Brain pericyte (primary cell): Measurements from ENCODE around the gene JADE3.

ENCODE experiments used
- DNase-seq: peaks from one replicate; pipeline ENCODE4 v3.0.0-alpha.2; 2012; ENCODE audit warnings: low read depth, low spot score

The JADE3 gene

DNA sequence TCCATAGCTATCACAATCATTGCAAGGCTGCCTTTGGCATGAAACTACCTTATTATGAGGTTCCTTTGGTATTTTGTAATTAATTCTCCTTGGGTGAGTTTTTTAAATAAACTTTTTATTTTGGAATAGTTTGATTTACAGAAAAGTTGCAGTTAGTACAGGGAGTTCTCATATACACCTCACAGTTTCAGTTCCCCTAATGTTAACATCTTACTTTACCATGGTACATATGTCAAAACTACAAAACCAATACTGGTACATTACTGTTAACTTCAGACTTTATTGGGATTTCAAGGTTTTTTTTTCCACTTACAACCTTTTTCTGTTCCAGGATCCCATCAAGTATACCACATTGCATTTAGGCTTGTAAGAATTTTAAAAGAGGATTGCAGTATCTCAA lies 114.0 kb downstream of the JADE3 start:
- DNase-seq, result no peak

GRCh38 chrX:47030339-47030738 lies 118.1 kb downstream of the JADE3 start:
- peak; percentile 6 for DNase-seq

DNA sequence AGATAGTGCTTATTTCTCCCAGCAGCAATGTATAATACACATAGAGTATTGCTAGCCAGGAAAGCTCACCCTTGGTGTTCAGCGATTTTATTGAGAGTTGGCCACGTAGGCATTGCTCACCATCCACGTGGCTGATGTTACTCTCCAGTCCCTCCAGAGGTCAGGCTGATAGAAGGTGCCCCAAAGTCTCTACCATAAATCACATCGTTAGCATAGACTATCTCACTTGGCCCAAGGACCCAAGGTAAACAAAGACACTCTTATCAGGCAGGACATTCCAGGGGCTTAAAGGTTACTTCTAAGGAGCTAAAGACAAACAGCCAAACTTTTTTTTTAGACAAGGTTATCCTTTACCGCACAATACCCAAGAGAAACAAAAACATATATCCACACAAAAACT lies 135.8 kb downstream of the JADE3 start:
- DNase-seq, result no peak

GRCh38 chrX:47059142-47059874 lies 147.1 kb downstream of the JADE3 start:
- DNase-seq, result no peak

GRCh38 chrX:47060708-47061107 lies 148.5 kb downstream of the JADE3 start:
- no peak for DNase-seq

- DNase-seq, result no peak
These were observed 149.2 kb downstream of the JADE3 start for GRCh38 chrX:47061238-47061919.

DNA sequence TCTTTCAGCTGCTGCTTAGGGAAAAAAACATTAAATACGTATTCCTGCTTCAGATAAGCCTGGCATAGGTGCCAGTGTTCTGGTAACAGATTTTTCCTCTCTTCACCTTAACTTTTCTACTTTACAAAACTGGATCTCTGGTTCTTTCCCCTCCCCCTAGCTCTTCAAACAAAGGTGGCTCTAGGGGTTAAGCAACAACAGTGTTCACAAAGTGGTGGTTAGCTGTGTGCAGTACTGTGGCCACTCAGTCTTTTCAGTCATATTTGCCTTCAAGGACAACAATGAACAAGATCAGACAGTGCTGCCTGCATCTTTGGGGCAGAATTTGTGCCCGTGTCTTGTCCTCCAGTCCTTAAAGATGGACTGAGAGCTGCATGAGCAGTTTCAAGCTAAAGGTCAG lies 151.0 kb downstream of the JADE3 start:
- no peak for DNase-seq

- no peak for DNase-seq
These were observed 156.0 kb downstream of the JADE3 start for GRCh38 chrX:47068214-47068613.

GRCh38 chrX:47068720-47069119 lies 156.5 kb downstream of the JADE3 start:
- no peak for DNase-seq

GRCh38 chrX:47078129-47079043 lies 166.2 kb downstream of the JADE3 start, which contains the start of gene RGN:
Gene RGN, plus strand, starts transcription at chrX:47078443. Its CDS starts 2,702 bp downstream, at chrX:47081145.
- DNase-seq, result no peak

- DNase-seq, result no peak
These were observed 168.1 kb downstream of the JADE3 start for GRCh38 chrX:47080215-47080914.

- DNase-seq, result no peak
These were observed 168.7 kb downstream of the JADE3 start for GRCh38 chrX:47080915-47081236.

DNA sequence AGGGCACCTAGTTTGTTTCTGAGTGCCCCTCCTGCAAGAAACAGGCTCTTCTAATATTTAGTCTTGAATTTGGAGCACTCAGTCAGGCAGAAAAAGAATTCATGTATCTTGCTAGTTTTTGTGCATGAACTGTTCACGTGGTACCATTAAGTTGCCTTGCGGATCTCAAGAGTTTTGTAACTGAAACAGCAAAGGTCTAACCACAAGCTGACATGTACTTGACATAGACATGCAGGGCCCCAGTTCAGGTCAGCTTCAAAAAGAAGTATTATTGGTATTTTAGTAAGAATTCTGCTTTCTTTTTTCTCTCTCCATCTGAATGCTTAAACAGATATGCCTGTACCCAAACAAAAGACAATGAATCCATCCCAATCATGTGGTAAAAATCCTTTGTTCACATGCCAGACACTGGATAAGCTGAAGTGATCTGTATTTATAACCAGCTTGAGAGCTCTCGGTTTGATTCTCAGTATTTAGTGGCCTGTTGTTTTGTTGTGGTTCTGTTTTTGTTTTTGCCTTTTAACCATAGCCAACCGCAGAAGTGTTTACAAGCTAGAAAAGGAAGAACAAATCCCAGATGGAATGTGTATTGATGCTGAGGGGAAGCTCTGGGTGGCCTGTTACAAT lies 179.0 kb downstream of the JADE3 start:
- DNase-seq, result no peak

DNA sequence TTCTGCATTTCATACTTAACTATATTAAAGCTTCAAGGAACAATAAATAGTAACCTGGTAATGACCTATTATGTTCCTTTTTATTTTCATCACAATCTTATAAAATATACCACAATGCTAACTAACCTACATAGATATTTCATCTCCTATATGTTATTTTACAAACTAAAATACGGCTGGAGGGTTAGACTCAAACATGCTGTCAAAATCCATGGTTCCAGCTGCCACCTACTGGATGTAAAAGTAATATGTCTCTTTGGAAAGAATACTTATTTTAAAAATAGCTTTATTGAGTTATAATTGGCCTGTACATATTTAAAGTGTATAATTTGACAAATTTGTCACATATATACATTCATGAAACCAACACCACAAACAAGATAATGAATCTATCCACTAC lies 181.0 kb downstream of the JADE3 start:
- no peak for DNase-seq

GRCh38 chrX:47093860-47094259 lies 181.6 kb downstream of the JADE3 start:
- no peak for DNase-seq

GRCh38 chrX:47097018-47097417 lies 184.8 kb downstream of the JADE3 start:
- no peak for DNase-seq

DNA sequence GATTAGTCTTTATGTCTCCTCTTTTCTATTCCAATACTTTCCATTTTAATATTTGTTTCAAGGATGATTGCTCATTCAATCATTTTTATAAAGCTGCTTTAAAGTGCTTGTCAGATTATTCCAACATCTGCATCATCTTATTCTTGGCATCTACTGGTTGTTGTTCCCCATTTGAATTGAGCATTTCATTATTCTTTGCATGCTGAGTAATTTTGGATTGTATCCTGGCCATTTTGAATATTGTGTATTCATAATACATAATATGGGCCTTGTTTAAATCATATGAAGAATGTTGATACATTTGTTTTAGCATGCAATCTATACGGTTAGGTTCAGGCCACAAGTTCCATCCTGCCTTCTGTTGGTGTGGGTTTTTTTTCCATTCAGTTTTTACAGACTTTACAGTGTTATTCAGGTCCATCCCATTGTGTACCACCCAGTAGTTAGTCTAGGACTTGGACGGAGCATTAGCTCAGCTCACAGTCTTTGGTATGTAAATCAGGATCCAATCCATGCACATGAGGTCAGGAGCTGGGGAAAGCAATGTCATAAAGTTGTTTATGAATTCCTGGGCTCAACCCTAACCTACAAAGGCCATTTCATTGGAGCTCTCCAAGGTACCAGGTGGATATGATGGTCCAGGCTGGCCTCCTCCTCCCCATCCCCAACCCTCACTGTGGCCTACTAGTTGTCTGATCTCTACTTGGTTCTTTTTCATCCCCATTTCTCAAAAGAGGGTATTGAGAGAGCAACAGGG lies 186.3 kb downstream of the JADE3 start:
- no peak for DNase-seq

GRCh38 chrX:47101206-47101605 lies 189.0 kb downstream of the JADE3 start:
- DNase-seq, result no peak
